Measurements from ENCODE around the gene ITPK1. TPM values are rescaled to one million over a fixed set of nuclear protein-coding genes. Genes with fewer than 3 reads are reported as not detected.

Gene ITPK1
- total RNA-seq, 1 donor from 2014 or later = 66.9 TPM

GRCh38 chr14:93035585-93035916 lies 80.2 kb downstream of the ITPK1 start:
- H3K27me3 Mint-ChIP-seq (ENCODE audit: low read depth) = no peaks in the 10 kb centered on the region
- no peak overlapping the region for H3K27ac Mint-ChIP-seq
- H3K4me3 Mint-ChIP-seq (ENCODE audit: low read depth) = no peak overlapping the region
- H3K9me3 Mint-ChIP-seq = no peaks in the 10 kb centered on the region
- intact Hi-C loops (cut with micrococcal nuclease) = no loop called here
- H3K4me1 Mint-ChIP-seq (ENCODE audit: low read depth) = peaks cover 18% of the 10 kb centered on the region
- no peak for DNase-seq (ENCODE audit: low spot score)
- no peaks in the 10 kb centered on the region for H3K36me3 Mint-ChIP-seq (ENCODE audit: low read depth)

GRCh38 chr14:93034671-93034994 lies 81.1 kb downstream of the ITPK1 start:
- DNase-seq (ENCODE audit: low spot score) = no peak
- Mint-ChIP-seq H3K9me3 (no peaks in the 10 kb centered on the region), H3K36me3 (ENCODE audit: low read depth) (no peaks in the 10 kb centered on the region), H3K27ac (peak overlapping the region; percentile 28), H3K4me1 (ENCODE audit: low read depth) (peaks cover 17% of the 10 kb centered on the region), H3K27me3 (ENCODE audit: low read depth) (no peaks in the 10 kb centered on the region), H3K4me3 (ENCODE audit: low read depth) (no peak overlapping the region)
- intact Hi-C loops (cut with micrococcal nuclease) = no loop called here

GRCh38 chr14:93033983-93034670 lies 81.6 kb downstream of the ITPK1 start:
- no peaks in the 10 kb centered on the region for H3K27me3 Mint-ChIP-seq (ENCODE audit: low read depth)
- H3K4me3 Mint-ChIP-seq (ENCODE audit: low read depth) = no peak overlapping the region

GRCh38 chr14:93033084-93033982 lies 82.4 kb downstream of the ITPK1 start:
- Mint-ChIP-seq H3K27me3 (ENCODE audit: low read depth) (no peaks in the 10 kb centered on the region), H3K27ac (no peak overlapping the region), H3K4me3 (ENCODE audit: low read depth) (no peak overlapping the region), H3K4me1 (ENCODE audit: low read depth) (peaks cover 15% of the 10 kb centered on the region), H3K36me3 (ENCODE audit: low read depth) (no peaks in the 10 kb centered on the region), H3K9me3 (no peaks in the 10 kb centered on the region)
- intact Hi-C loops (cut with micrococcal nuclease) = no loop called here
- no peak for DNase-seq (ENCODE audit: low spot score)

More at GRCh38 chr14:93033983-93034670, 81.6 kb downstream of the ITPK1 start:
- DNase-seq (ENCODE audit: low spot score) = no peak
- intact Hi-C loops (cut with micrococcal nuclease) = no loop called here
- H3K27ac Mint-ChIP-seq = peak overlapping the region; percentile 28
- H3K4me1 Mint-ChIP-seq (ENCODE audit: low read depth) = peaks cover 16% of the 10 kb centered on the region
- no peaks in the 10 kb centered on the region for H3K36me3 Mint-ChIP-seq (ENCODE audit: low read depth)
- H3K9me3 Mint-ChIP-seq = no peaks in the 10 kb centered on the region

GRCh38 chr14:93032421-93032936 lies 83.2 kb downstream of the ITPK1 start:
- no peak overlapping the region for H3K27ac Mint-ChIP-seq
- intact Hi-C loops (cut with micrococcal nuclease) = no loop called here
- H3K9me3 Mint-ChIP-seq = no peaks in the 10 kb centered on the region

GRCh38 chr14:93031505-93032315 lies 84.0 kb downstream of the ITPK1 start:
- Mint-ChIP-seq H3K27me3 (ENCODE audit: low read depth) (no peaks in the 10 kb centered on the region), H3K9me3 (no peaks in the 10 kb centered on the region), H3K27ac (no peak overlapping the region), H3K4me1 (ENCODE audit: low read depth) (peaks cover 15% of the 10 kb centered on the region), H3K4me3 (ENCODE audit: low read depth) (no peak overlapping the region), H3K36me3 (ENCODE audit: low read depth) (no peaks in the 10 kb centered on the region)
- DNase-seq (ENCODE audit: low spot score) = no peak
- intact Hi-C loops (cut with micrococcal nuclease) = no loop called here

More at GRCh38 chr14:93032421-93032936, 83.2 kb downstream of the ITPK1 start:
- Mint-ChIP-seq H3K27me3 (ENCODE audit: low read depth) (no peaks in the 10 kb centered on the region), H3K36me3 (ENCODE audit: low read depth) (no peaks in the 10 kb centered on the region), H3K4me1 (ENCODE audit: low read depth) (peaks cover 15% of the 10 kb centered on the region), H3K4me3 (ENCODE audit: low read depth) (no peak overlapping the region)
- DNase-seq (ENCODE audit: low spot score) = no peak

- intact Hi-C loops (cut with micrococcal nuclease) = no loop called here
- DNase-seq (ENCODE audit: low spot score) = no peak
- Mint-ChIP-seq H3K4me3 (ENCODE audit: low read depth) (no peak overlapping the region), H3K4me1 (ENCODE audit: low read depth) (peaks cover 15% of the 10 kb centered on the region), H3K36me3 (ENCODE audit: low read depth) (no peaks in the 10 kb centered on the region), H3K27ac (no peak overlapping the region), H3K9me3 (no peaks in the 10 kb centered on the region), H3K27me3 (ENCODE audit: low read depth) (no peaks in the 10 kb centered on the region)
Measured at GRCh38 chr14:93030761-93031160, 85.0 kb downstream of the ITPK1 start.

GRCh38 chr14:93029911-93030508 lies 85.7 kb downstream of the ITPK1 start:
- Mint-ChIP-seq H3K27ac (no peak overlapping the region), H3K27me3 (ENCODE audit: low read depth) (no peaks in the 10 kb centered on the region), H3K36me3 (ENCODE audit: low read depth) (no peaks in the 10 kb centered on the region), H3K4me3 (ENCODE audit: low read depth) (no peak overlapping the region), H3K9me3 (no peaks in the 10 kb centered on the region), H3K4me1 (ENCODE audit: low read depth) (peaks cover 18% of the 10 kb centered on the region)
- no peak for DNase-seq (ENCODE audit: low spot score)
- intact Hi-C loops (cut with micrococcal nuclease) = no loop called here

GRCh38 chr14:93029417-93029816 lies 86.3 kb downstream of the ITPK1 start:
- no peak for DNase-seq (ENCODE audit: low spot score)
- no peaks in the 10 kb centered on the region for H3K36me3 Mint-ChIP-seq (ENCODE audit: low read depth)
- no peak overlapping the region for H3K27ac Mint-ChIP-seq
- H3K9me3 Mint-ChIP-seq = no peaks in the 10 kb centered on the region
- no peaks in the 10 kb centered on the region for H3K27me3 Mint-ChIP-seq (ENCODE audit: low read depth)
- peaks cover 15% of the 10 kb centered on the region for H3K4me1 Mint-ChIP-seq (ENCODE audit: low read depth)
- intact Hi-C loops (cut with micrococcal nuclease) = no loop called here
- H3K4me3 Mint-ChIP-seq (ENCODE audit: low read depth) = no peak overlapping the region

GRCh38 chr14:93028724-93029076 lies 87.0 kb downstream of the ITPK1 start:
- Mint-ChIP-seq H3K4me1 (ENCODE audit: low read depth) (peaks cover 10% of the 10 kb centered on the region), H3K4me3 (ENCODE audit: low read depth) (no peak overlapping the region), H3K27ac (no peak overlapping the region), H3K36me3 (ENCODE audit: low read depth) (no peaks in the 10 kb centered on the region), H3K27me3 (ENCODE audit: low read depth) (no peaks in the 10 kb centered on the region), H3K9me3 (no peaks in the 10 kb centered on the region)
- intact Hi-C loops (cut with micrococcal nuclease) = no loop called here
- DNase-seq (ENCODE audit: low spot score) = no peak

GRCh38 chr14:93027810-93028723 lies 87.7 kb downstream of the ITPK1 start:
- DNase-seq (ENCODE audit: low spot score) = no peak
- peaks cover 10% of the 10 kb centered on the region for H3K4me1 Mint-ChIP-seq (ENCODE audit: low read depth)
- intact Hi-C loops (cut with micrococcal nuclease) = no loop called here
- H3K4me3 Mint-ChIP-seq (ENCODE audit: low read depth) = no peak overlapping the region
- peaks cover 2% of the 10 kb centered on the region for H3K36me3 Mint-ChIP-seq (ENCODE audit: low read depth)
- no peaks in the 10 kb centered on the region for H3K9me3 Mint-ChIP-seq
- H3K27ac Mint-ChIP-seq = no peak overlapping the region
- no peaks in the 10 kb centered on the region for H3K27me3 Mint-ChIP-seq (ENCODE audit: low read depth)

- Mint-ChIP-seq H3K36me3 (ENCODE audit: low read depth) (peaks cover 2% of the 10 kb centered on the region), H3K9me3 (no peaks in the 10 kb centered on the region), H3K27ac (no peak overlapping the region), H3K27me3 (ENCODE audit: low read depth) (no peaks in the 10 kb centered on the region), H3K4me3 (ENCODE audit: low read depth) (no peak overlapping the region), H3K4me1 (ENCODE audit: low read depth) (peaks cover 10% of the 10 kb centered on the region)
- no peak for DNase-seq (ENCODE audit: low spot score)
- intact Hi-C loops (cut with micrococcal nuclease) = no loop called here
Measured at GRCh38 chr14:93026339-93026738, 89.4 kb downstream of the ITPK1 start.

All from activated T-helper 2 cell treated with anti-CD3 and anti-CD28 coated beads, Interferon-gamma antibody, Interleukin-2, Interleukin-4, amounts not matched to agents 10 μg/mL and 5 μg/mL and 100 μg/mL, durations not matched to agents 14 hours and 24 hours and 36 hours (primary cell).